ENCODE results near the gene FRYL.
"Not testable (repeated sequence)": the region's sequence is repeated elsewhere in the genome, so short reads cannot be mapped to it uniquely, and the experiment has no call there.

The FRYL gene

DNA sequence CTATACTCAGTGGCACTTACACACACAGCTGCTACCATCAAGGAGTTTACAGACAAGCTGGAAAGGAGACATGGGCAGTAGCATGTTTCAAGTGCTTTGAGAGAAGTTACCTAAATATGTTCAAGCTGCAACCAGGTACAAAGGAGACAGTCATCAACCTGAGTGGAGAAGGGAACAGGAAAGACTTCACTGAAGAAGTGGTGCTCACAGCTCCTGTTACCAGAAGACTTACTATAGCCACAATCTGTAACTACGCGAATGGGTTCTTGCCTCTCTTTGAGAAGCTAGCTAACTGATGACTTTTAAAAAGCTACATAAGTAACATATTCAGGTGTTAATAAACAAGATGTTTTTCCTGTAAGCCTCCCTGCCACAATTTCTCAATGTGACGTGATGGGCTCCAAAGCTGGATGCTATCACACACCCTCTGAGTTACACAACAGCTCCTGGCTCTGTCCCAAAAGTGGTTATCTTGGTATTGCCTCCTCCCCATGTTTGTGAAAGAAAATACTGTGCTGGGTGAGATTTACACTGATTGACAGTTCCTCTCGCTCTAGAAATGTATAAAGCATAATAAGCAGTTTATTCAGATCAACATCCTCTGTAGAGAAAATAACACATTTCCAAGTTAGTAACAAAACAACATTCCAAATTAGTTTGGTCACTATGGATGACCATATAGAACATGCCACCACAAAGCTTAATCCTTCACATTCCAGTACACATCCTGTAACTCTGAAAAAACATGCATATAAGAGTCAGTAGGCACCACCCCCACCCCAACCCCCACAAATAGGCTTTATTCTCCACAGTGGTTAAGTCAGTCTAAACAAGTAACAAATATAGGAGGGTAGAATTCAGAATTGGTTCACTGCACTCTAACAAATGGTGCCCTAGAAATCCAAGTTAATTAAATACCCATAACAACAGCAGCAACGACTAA is 81.8 kb downstream of the FRYL start:
- DNase-seq (ENCODE audit: low read depth, low spot score): no peak

DNA sequence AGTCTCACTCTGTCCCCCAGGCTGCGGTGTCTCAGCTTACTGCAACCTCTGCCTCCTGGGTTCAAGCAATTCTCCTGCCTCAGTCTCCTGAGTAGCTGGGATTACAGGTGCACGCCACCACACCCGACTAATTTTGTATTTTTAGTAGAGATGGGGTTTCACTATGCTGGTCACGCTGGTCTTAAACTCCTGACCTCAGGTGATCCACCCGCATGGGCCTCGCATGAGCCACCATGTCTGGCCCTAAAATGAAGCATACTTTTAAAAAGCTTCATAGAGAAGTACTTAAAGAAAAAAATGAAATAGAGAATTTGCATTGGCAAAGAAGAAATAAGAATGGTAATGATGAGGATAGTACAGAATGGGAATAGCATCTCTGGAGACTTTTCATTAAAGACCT is 82.6 kb downstream of the FRYL start:
- not testable (repeated sequence) for DNase-seq (ENCODE audit: low read depth, low spot score)

- no peak for DNase-seq (ENCODE audit: low read depth, low spot score)
Observed at GRCh38 chr4:48694824-48695223, 85.3 kb downstream of the FRYL start.

- DNase-seq (ENCODE audit: low read depth, low spot score): no peak
Observed at GRCh38 chr4:48693856-48694574, 86.1 kb downstream of the FRYL start.

GRCh38 chr4:48692897-48693296 is 87.2 kb downstream of the FRYL start:
- DNase-seq (ENCODE audit: low read depth, low spot score): no peak

DNA sequence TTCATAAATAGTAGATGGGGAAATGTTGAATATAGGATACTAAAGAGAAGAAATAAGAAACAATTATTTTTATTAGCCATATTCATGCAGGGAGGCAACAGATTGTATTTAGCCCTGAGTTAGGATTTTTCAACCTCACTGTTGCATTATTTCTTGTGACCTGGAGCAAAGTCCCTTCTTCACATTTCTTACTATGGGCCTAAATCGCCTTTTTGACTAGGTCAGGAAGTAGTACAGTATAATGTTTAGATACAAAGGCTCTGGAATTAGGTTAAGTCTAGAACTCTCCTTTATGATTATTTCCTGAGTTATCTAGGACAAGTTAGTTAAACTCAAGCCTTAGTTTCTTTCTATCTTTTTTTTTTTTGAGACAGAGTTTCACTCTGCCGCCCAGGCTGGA is 88.0 kb downstream of the FRYL start:
- DNase-seq (ENCODE audit: low read depth, low spot score): no peak

- no peak for DNase-seq (ENCODE audit: low read depth, low spot score)
Observed at GRCh38 chr4:48688953-48689352, 91.1 kb downstream of the FRYL start.

DNA sequence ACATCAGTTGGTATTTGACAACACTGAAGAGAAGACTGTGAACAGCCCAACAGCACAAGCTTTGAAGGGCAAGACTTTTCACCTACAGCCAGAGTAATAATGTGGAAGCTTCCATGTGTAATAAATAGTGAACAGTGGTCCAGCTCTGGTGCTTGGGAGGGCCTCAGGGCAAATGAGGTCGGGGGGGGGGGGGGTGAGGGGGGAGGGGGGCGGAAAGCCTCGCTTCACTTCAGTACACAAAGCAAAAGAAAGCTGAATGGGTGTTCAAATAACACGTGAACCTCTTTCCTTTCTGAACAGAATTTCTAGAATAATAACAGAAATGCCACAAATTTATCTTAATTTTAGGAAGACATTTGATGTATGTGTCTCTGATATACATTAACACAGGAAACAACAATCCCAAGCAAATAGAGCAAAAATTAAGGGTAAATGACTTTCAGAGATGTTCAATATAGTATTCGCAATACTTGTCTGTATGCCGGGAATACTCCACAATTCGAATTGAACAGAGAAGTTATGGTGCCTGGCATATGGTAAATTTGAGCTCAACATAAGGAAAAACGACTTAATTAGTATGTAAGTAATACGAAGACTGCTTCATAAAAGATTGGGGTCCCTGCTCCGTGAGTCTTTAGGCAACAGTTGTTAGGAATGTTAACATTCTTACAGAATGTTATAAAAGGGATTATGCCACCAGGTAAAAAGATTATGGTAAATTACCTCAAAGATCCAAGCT is 92.6 kb downstream of the FRYL start:
- DNase-seq (ENCODE audit: low read depth, low spot score): no peak

- DNase-seq (ENCODE audit: low read depth, low spot score): no peak
Observed at GRCh38 chr4:48686369-48686768, 93.7 kb downstream of the FRYL start.

- no peak for DNase-seq (ENCODE audit: low read depth, low spot score)
Observed at GRCh38 chr4:48683784-48684666, 96.1 kb downstream of the FRYL start.

- DNase-seq (ENCODE audit: low read depth, low spot score): not testable (repeated sequence)
Observed at GRCh38 chr4:48682870-48683269, 97.2 kb downstream of the FRYL start.

GRCh38 chr4:48681856-48682255 is 98.2 kb downstream of the FRYL start:
- no peak for DNase-seq (ENCODE audit: low read depth, low spot score)

DNA sequence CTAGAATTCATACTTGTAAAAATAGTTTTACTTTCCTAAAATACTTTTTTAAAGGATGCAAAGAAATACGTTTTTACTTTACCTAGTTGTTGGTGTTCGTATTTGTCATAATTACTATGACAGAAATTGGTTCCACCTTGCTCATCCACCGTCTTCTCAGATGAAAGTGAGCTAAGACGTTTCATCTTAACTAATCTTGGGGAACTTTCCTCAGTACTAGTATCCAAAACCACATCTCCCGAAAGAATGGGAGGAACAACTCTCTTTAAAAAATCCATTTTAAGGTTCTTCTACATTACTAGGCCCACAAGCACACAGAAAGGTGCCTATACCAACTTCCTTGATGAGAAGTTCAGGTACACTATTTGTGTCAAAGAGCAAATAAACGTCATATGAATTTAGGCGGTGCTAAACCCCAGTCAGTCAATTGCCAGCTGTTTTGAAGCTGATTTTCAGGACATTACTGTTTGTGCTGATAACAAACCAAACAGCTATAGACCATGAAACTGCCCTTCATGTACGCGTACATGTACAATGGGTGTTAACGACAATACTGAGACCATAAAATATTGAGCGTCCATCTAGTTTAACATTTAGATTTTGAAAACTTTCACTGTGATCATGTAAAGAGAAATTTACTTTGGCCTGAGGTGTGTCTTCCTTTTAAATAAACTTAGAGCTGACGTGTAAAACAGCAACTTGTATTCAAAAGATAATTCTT is 99.1 kb downstream of the FRYL start:
- no peak for DNase-seq (ENCODE audit: low read depth, low spot score)

DNA sequence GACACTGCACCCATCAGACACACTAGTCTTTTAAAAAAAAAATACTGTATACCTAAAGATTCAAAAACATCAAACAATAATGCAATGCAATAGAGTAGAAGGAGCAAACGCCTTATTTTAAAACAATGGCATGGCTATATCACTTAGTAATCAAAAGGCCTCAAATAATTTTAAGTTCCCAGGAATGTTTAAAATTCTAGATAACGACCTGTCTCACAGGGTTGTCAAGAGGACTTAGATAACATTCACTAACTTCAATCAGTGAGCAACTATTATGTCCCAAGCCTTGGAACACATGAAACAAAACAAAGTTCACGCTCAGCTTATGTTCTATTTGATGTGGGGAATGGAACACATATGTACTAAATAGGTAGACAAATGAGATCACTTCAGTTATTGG is 106.5 kb downstream of the FRYL start:
- DNase-seq (ENCODE audit: low read depth, low spot score): no peak

DNA sequence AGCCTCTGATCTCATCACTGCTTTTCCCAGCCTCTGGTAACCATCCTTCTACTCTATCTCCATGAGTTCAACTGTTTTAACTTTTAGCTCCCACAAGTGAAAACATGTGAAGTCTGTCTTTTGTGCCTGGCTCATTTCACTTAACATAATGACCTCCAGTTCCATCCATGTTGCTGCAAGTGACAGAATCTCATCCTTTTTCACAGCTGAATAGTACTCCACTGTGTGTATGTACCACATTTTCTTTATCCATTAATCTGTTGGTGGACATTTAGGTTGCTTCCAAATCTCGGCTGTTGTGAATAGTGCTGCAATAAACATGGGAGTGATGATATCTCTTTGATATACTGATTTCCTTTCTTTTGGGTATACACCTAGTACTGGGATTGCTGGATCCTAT is 109.5 kb downstream of the FRYL start:
- DNase-seq (ENCODE audit: low read depth, low spot score): no peak

- no peak for DNase-seq (ENCODE audit: low read depth, low spot score)
Observed at GRCh38 chr4:48669086-48669485, 111.0 kb downstream of the FRYL start.

GRCh38 chr4:48668254-48669017 is 111.6 kb downstream of the FRYL start:
- no peak for DNase-seq (ENCODE audit: low read depth, low spot score)

- DNase-seq (ENCODE audit: low read depth, low spot score): no peak
Observed at GRCh38 chr4:48667148-48667547, 112.9 kb downstream of the FRYL start.

DNA sequence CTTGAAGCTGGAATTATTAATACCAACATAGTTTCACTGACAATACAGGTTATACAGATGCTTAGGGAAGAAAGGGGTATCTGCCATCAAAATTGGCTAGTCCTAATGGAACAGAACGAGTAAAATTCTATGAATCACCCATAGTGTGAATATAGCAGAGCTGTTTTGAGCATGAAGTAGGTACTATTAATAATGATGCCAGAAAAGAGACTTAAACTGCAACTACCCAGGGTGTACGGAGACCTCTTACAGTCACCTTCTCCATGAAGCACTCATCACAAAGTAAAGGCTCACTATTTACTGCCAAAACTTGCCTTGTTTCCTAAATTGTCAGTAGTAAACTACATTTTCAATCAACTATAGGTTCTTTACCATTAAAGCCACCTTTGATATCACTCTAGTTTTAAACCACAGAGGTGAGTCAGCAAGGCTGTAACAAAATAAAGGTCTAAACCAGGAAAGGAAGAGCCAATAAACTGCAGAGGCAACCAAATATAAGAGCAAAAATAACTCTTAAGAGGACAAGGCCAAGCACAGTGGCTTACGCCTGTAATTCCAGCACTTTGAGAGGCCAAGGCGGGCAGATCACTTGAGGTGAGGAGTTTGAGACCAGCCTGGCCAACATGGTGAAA is 114.4 kb downstream of the FRYL start:
- DNase-seq (ENCODE audit: low read depth, low spot score): no peak

All from activated naive CD8-positive, alpha-beta T cell treated with anti-CD3 and anti-CD28 coated beads, Interleukin-2, amount 50 U/mL, for 16 hours (primary cell).